GM23248 (cell line): ENCODE data around the gene CD300H.

ENCODE experiments used
- EZH2 ChIP-seq: fragments of 200-600 bp; sonication (generic); IDR thresholded peaks from 2 replicates; pipeline ENCODE4 v1.6.1; 2018; ENCODE audit warnings: antibody characterized with exemption, mild to moderate bottlenecking; ENCODE audit not compliant: insufficient read depth, poor library complexity, severe bottlenecking
- EZH2phosphoT487 ChIP-seq: fragments of 200-600 bp; sonication (generic); IDR thresholded peaks from 2 replicates; pipeline ENCODE4 v1.6.1; 2018; ENCODE audit warnings: antibody characterized with exemption, moderate library complexity, mild to moderate bottlenecking, low read depth; ENCODE audit not compliant: insufficient read depth

DNA sequence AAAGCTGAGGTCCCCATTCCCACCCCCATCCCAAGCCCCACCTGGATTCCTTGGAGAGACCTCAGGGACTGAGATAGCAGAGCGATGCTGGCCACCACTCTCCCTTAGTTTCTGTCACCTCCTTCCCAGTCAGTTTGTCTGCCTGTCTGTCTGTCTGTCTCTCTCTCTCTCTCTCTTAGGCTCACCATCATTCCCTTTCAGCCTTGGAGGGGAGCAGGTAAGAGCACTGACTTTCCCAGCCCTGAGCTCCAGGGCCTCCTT, 41.9 kb downstream of the CD300H start:
- no peak for TF ChIP-seq EZH2
- no peak for TF ChIP-seq EZH2phosphoT487
